ENCODE results near the gene CREBBP.

DNA sequence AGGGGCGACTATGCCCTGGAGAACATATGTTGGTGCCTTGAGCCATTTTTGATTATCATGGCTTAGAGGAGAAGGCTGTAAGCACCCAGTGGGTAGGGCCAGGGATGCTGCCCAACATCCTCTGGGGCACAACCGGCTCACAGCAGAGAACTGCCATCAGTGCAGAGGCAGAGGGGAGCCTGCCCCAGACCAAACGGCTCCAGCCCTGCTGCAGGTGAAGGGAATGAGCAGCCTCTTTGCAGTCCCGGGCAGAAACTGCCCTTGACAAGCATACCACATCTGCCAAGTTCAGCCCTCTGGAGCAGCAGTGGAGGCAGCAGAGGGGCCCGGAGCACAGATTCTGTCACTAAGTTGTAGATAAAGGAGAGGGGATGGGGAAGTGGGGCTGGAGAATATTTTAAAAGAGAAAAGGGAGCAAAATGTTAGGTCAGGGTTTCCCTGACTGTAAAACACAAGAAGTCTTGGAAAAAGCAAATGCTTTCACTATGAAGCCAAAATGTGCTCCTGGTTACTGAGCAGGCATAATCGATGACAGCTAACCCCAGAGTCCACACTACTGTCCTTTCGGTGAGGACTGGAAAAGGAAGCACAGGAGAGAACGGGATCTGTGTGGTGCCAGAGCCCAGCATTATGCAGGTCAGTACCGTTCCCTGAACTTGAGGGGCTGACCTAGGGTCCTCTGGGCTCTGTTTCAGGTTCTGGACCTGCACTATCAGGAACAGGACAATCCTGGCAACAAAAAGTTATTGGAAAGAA lies 72.0 kb downstream of the CREBBP start:
- TF ChIP-seq, protein P1, sequence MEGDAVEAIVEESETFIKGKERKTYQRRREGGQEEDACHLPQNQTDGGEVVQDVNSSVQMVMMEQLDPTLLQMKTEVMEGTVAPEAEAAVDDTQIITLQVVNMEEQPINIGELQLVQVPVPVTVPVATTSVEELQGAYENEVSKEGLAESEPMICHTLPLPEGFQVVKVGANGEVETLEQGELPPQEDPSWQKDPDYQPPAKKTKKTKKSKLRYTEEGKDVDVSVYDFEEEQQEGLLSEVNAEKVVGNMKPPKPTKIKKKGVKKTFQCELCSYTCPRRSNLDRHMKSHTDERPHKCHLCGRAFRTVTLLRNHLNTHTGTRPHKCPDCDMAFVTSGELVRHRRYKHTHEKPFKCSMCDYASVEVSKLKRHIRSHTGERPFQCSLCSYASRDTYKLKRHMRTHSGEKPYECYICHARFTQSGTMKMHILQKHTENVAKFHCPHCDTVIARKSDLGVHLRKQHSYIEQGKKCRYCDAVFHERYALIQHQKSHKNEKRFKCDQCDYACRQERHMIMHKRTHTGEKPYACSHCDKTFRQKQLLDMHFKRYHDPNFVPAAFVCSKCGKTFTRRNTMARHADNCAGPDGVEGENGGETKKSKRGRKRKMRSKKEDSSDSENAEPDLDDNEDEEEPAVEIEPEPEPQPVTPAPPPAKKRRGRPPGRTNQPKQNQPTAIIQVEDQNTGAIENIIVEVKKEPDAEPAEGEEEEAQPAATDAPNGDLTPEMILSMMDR (IDR thresholded peaks at IDR 0.05 in 8 of 11, conservative IDR thresholded peaks at IDR 0.05 in 3 of 11): no peak
- TF ChIP-seq POLR2A (IDR thresholded peaks at IDR 0.05) (no peak), POLR2AphosphoS5 (IDR thresholded peaks at IDR 0.05) (peak in 1 of 3 donors; percentile 40)
